ENCODE data around the gene STK32C.
"Not testable (repeated sequence)": the region's sequence is repeated elsewhere in the genome, so short reads cannot be mapped to it uniquely, and the experiment has no call there.

DNA sequence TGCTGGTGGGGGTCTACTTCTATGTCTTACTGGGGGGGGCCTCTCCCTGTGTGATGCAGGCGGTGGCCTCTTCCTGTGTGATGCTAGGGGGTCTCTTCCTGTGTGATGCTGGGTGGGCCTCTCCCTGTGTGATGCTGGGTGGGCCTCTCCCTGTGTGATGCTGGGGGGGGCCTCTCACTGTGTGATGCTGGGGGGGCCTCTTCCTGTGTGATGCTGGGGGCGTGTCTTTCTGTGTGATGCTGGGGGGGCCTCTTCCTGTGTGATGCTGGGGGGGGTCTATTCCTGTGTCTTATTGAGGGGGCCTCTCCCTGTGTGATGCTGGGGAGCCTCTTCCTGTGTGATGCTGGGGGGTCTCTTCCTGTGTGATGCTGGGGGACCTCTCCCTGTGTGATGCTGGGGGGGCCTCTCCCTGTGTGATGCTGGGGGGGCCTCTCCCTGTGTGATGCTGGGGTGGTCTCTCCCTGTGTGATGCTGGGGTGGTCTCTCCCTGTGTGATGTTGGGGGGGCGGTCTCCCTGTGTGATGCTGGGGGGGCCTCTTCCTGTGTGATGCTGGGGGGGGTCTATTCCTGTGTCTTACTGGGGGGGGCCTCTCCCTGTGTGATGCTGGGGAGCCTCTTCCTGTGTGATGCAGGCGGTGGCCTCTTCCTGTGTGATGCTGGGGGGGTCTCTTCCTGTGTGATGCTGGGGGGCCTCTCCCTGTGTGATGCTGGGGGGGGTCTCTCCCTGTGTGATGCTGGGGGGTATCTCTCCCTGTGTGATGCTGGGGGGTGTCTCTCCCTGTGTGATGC lies 146.7 kb downstream of the STK32C start:
- not testable (repeated sequence) for TF ChIP-seq FOS (IDR thresholded peaks at IDR 0.05; ENCODE audit: low read depth, low read length); BHLHE40 (IDR thresholded peaks at IDR 0.05; ENCODE audit: low read depth, low read length); RFX5 (IDR thresholded peaks at IDR 0.05; ENCODE audit: low read depth, low read length); POLR2A (IDR thresholded peaks at IDR 0.05; ENCODE audit: low read depth, low read length); RCOR1 (IDR thresholded peaks at IDR 0.05; ENCODE audit: insufficient replicate concordance, low read length); MXI1 (IDR thresholded peaks at IDR 0.05; ENCODE audit: borderline replicate concordance, low read depth, low read length); SMC3 (IDR thresholded peaks at IDR 0.05; ENCODE audit: low read depth, low read length); CEBPB (IDR thresholded peaks at IDR 0.05; ENCODE audit: low read depth, low read length); NFE2L2 (IDR thresholded peaks at IDR 0.05; ENCODE audit: low read depth, low read length); MAFK (IDR thresholded peaks at IDR 0.05; ENCODE audit: low read depth, low read length)
- TF ChIP-seq, protein P1, sequence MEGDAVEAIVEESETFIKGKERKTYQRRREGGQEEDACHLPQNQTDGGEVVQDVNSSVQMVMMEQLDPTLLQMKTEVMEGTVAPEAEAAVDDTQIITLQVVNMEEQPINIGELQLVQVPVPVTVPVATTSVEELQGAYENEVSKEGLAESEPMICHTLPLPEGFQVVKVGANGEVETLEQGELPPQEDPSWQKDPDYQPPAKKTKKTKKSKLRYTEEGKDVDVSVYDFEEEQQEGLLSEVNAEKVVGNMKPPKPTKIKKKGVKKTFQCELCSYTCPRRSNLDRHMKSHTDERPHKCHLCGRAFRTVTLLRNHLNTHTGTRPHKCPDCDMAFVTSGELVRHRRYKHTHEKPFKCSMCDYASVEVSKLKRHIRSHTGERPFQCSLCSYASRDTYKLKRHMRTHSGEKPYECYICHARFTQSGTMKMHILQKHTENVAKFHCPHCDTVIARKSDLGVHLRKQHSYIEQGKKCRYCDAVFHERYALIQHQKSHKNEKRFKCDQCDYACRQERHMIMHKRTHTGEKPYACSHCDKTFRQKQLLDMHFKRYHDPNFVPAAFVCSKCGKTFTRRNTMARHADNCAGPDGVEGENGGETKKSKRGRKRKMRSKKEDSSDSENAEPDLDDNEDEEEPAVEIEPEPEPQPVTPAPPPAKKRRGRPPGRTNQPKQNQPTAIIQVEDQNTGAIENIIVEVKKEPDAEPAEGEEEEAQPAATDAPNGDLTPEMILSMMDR (conservative IDR thresholded peaks at IDR 0.05; ENCODE audit: low read depth, low read length): not testable (repeated sequence)
- TF ChIP-seq, protein P2, sequence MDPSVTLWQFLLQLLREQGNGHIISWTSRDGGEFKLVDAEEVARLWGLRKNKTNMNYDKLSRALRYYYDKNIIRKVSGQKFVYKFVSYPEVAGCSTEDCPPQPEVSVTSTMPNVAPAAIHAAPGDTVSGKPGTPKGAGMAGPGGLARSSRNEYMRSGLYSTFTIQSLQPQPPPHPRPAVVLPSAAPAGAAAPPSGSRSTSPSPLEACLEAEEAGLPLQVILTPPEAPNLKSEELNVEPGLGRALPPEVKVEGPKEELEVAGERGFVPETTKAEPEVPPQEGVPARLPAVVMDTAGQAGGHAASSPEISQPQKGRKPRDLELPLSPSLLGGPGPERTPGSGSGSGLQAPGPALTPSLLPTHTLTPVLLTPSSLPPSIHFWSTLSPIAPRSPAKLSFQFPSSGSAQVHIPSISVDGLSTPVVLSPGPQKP (IDR thresholded peaks at IDR 0.05; ENCODE audit: borderline replicate concordance, low read depth, low read length): not testable (repeated sequence)
